ENCODE results near the gene TMTC2.

TMTC2 gene

DNA sequence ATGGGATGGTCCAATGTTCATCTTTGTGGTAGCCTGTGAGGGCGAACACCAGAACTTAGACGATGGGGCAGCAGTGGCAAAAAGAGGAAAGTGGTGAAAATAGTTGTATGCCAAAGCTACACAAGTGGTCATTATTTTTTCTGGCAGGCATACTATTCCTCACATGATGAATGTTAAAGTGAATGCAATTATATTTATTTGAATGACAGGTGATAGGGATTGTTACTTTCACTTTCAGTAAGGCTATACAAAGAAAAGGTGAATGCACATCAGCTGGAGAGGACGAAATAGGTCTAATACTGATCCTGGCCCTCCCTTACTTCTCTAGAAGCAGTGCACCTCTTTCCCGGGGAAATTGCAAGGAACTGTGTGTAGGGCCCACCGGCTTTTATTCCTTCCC is 470.1 kb downstream of the TMTC2 start:
- no peak for DNase-seq

DNA sequence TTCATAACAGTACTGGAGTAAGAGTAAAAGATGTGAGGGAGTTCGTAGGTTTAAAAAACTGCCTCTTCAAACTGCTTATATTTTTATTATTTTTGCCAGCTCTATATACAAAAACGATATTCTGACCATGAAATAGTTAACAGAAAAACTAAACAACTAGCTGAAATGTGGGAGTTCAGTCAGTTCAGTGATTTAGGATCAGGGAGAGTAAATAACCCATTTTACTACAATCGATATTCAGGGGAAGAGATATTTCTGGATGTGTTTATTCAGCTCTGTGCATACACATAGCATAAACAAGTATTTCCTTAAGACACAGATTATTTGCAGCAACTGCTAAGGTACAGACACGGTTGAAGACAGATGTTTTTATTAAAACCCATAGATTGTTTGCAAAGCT is 470.9 kb downstream of the TMTC2 start:
- no peak for DNase-seq

DNA sequence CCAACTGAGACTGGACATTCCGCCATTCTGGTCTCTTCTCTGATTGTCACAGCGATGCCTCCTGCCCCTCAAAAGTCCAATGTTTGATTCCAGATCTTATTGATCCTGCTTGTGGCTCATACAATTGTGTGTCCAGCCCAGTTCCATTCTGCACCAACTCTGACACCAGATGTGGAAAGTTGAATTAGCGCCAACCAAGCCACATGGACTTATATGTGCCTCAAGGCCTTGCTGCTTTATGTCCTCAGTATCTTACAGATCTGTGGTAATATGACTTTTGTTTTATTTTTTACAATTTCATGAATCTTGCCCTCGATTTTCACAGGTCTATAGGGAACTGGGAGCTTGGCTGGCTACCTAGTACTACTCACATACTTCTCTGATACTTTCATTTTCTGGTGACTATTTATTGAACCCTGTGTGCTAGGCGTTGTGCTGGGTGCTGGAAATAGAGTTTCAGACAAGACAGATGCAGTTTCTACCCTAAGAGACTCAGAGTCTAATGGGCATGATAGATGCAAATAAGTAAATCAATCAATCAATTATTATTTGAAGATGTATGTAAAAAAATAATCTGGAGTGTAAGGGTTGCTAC is 472.0 kb downstream of the TMTC2 start:
- DNase-seq: no peak

DNA sequence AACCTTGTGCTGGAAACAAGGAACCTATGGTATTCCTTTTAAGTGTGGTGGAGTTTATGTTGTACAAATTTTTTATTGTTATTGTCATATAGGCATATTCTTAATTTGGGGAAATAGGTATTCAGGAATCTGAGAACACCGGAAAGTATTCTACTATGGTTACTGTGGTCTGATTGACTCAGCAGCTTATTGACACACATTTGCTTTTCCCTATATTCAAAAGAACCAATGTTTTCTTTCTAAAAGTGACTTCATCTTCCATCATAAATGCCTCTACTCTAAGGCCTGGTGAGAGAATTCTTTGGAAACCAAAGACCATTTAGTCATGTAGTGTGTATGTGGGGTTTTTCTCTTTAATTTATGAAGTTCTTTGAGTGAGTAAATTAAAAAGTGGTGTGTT is 474.8 kb downstream of the TMTC2 start:
- DNase-seq: no peak

DNA sequence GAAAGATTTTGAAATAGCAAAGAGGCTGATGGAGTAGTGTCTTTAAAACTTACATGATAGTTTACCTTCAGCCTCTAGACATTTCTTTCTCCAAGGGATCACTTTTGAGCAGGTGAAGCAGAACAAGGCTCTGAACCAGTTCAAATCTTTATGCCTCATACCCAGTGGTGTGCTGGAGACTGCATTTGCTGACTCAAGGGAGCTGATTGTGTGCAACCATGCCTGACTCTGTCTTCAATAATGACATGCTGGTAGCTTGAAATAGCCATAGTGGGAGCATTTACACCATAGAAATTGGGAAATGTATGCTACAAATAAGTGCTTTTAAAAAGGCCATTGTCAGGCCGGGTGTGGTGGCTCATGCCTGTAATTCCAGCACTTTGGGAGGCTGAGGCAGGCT is 482.0 kb downstream of the TMTC2 start:
- no peak for DNase-seq

DNA sequence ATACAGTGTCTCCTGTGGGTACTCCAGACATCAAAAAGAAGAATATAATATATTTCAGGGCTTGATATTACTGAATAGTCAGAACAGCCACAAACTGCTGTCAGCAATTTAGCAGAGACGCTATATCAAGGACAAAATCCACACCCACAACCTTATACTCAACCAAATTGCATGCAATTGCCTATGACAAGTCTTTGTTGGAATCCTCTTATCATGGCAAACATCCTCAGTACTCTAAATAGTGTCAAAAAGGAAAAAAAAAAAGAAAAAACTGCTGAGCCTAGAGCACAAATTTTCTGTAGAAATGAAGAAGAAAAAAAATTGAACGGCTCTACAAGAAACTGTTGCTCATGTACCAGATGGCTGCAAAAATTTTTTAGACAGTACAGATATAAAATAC is 485.7 kb downstream of the TMTC2 start:
- no peak for DNase-seq

DNA sequence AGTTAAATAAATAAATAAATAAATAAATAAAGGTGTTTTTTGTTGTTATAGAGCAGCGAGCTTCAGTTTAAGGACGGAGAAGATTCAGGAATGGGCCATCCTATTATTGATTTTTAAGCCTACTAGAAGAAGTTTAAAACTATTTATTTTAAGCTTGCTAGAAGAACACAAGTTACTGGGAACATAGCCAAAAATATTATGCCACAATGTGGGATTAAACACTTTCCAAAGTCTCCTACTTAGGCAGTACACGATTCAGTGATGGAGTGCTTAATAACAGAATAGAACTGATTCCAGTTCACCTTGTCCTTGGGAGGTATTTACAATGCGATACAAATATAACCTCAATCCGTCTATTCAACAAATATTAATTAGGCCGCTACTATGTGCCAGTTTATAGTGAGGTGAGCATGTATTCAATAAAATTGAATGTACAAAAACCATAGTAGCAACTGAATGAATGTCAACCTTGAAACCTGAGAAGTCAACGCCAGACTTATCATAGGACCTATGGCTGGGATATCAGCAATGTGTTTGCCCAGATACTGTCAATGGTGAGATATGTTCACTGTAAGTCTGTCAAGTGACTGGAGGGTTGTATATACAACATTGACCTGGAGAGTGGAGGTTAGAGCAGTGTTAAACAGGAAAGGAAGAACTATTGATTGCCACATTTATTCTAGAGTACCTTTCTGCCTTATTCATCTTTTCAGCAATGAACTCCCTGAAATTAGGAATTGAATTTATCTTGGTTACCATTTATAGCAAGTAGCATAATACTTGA is 486.4 kb downstream of the TMTC2 start:
- DNase-seq: no peak

DNA sequence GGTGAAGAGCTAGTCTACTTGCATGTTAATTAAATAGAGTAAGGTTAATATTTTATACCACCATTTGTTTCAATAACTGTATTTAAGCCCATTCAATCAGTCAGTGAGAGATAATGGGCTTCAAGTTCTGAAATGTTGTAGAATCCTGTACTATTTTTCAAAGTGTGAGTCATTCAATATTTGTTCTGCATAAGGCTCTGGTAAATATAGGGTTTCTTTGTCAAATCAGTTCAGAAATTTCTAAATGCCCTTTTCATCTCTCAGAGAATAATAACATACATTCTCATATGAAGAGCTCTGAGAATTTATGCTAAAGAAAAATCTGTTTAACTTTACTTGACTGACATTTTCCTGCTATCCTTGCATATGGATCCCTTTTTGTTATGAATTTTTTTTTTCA is 493.3 kb downstream of the TMTC2 start:
- DNase-seq: no peak

DNA sequence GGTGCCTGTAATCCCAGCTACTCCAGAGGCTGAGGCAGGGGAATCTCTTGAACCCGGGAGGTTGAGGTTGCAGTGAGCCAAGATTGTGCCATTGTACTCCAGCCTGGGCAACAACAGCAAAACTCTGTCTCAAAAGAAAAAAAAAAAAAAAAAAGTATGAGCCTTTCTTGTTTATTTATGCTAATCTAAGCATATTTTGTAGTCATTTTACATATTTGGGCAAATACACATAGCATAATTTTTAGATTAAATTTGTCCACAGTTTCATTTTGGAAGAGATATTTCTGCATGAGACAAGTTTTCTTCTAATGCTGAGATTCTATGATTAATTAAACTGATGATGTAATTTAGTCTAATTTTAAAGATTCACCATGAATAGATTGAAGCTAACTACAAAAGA is 494.4 kb downstream of the TMTC2 start:
- no peak for DNase-seq

DNA sequence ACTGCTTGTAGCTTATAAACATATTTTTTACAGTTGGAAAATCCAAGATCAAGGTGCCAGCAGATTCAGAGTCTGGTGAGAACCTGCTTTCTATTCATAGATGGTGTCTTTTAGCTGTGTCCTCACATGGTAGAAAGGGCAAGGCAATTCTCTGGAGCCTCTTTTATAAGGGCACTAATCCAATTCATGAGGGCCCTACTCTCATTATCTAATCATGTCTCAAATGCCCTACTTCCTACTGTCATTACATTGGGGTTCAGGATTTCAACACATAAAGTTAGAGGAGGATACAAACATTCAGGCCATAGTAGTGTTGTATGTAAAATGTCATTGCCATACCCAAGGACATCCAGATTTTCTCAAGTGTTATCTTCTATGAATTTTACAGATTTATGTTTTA is 496.4 kb downstream of the TMTC2 start:
- DNase-seq: no peak

Data from CD4-positive, alpha-beta T cell treated with Interleukin-17A for 1 hour (primary cell).